T-helper 2 cell (primary cell): ENCODE measurements around the gene ZNF277.

ENCODE experiments used
- DNase-seq, 5 experiments: peaks; one replicate each; pipeline versions ENCODE4 v3.0.0 to v3.0.0-alpha.2; 2012 to 2022

The ZNF277 gene

DNA sequence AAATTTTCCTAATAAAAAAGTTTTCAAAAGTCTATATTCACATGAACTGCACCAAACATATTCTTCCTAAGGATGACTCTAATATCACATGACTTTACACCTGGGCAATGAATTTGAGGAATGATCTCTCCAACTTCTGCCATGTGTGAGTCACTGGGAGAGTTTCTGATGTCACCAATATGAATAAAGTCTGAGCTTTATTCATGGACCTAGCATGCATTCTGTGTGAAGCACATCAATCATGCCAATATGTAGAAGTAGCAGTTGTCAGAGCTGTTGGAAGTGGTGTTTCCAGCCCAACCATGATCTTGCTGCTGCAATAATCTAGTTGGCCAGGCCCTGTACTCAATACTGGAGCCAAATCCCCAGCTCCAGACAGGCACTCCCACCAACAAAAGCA is 152.0 kb downstream of the ZNF277 start:
- DNase-seq = no peak

DNA sequence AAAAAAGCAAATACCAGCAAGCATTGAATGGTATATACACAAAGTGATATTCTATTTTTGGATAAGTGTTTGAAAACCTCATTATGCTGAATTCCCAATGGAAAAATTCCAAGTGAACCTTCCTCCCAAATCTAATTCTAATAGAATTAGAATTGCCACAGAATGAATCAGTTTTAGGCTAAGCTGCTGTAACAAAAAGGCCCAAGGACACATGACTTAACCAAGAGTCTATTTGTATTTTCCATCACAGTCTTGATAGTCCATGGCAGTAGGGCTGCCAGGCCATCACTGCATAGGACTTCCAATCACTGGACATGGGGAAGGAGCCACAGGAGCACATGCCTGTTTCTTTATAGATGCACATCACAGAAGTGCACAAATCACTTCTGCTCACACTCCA is 152.6 kb downstream of the ZNF277 start:
- no peak for DNase-seq

DNA sequence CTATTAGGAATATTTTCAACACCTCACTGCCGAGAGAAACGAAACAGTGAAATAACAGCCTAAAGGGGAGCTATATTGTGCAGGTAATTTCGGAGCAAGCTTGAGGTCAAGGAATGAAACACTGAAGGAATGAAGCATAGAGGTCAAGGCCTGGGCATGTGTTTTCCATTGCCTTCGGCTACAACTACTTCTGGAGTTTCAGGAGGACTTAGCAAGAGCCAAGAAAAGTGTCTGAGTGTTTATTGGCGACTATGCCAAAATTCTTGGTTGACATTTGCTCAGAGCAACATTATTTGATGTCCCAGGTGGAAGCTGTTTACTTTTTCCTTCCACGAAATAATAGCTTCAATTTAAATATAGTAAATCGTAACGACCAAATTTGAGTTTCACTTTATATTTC is 154.2 kb downstream of the ZNF277 start:
- DNase-seq = no peak

DNA sequence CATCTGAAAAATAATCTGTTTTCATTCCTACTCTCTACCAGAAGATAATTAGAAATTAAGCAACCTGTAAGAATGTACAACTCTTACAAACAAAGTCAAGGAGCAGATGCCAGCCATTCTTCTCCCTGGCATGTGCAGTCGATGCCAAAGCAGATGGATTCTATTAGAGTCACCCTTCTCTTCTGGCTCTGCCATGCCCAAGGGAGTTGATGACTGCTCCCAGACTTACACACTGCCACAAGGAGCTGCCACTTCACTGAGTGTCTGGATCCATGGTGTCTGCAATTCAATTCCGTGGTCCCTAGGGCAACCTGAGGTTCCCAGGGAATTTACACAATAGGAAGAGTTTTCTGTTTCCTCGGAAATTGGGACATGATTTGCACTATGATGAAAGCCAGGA is 154.7 kb downstream of the ZNF277 start:
- no peak for DNase-seq

DNA sequence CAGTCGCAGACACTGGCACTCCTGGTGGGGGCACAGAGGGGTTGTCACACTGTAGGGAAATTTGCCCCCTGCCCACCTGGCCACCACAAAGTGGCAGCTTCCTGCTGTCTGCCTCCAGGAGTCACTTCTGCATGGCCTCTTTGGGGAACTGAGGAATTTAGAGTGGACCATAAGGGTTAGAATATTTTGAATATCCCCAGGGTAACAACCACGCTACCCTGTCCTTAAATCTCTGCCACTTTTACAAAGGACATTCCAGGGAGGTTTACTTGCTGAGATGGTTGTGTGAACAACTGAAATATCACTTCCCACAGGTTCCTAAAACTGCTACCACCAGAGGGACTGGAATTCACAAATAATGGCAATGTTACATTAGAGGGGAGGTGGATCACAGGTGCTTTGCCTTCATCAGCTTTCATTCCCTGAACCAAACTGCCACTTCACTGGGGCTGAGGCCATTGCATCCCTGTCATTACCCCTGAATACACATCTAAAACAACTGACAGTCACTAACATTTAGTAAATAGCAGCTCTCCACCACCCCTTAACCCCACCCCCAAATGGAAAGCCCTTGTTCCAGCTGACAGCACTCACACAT is 155.7 kb downstream of the ZNF277 start:
- DNase-seq = no peak

DNA sequence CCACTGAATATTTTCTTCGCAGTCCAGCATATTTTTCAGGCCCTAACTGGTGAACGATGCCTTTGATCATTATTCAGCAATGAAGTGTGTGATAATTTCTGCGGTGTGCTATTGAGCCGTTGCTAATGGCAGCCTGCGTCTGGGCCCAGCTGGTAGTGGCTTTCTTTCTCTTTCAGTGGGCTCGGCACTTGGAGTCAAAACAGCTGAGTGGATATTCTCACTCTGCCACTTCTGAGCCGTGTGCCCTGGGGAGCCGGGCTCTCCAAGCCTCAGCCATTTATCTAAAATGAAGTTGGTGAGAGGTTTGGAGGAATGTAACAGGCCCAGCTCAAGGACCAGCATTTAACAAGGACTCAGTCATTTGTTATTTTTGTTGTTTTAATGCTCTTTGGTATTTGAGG is 156.2 kb downstream of the ZNF277 start:
- no peak for DNase-seq

DNA sequence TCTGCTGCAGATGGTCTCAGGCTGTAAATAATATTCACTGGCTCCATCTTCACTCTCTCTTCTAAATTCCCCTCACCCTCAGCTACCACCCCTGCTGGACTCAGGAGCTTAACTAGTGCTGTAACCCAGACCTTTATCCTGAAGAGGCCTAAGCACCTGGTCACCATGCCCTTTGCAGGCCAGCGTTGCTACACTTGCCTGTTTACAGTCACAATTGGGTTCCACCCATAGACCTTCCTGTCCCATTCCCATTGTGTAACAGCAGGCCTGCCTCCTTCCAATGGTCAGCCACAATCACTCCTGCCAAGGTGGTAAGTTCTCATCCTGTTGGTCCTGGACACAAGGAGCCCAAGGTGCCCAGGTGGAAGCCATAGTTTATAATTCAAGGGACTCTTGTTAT is 157.9 kb downstream of the ZNF277 start:
- DNase-seq = no peak

DNA sequence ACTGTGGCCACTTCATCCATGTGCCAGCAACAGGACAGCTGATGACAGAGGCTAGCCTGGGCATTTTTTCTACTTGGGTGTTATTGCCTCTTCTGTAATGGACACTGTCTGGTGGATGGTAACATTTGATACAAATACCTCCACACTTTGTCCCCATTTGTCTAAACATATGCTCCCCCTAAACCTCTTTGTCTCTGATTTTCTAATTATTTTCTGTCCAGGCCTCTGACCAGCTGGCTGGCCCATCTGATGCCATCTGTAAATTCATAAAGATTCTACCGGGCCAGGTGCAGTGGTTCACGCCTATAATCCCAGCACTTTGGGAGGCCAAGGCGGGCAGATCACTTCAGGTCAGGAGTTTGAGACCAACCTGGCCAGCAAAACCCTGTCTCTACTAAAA is 159.1 kb downstream of the ZNF277 start:
- DNase-seq = no peak

DNA sequence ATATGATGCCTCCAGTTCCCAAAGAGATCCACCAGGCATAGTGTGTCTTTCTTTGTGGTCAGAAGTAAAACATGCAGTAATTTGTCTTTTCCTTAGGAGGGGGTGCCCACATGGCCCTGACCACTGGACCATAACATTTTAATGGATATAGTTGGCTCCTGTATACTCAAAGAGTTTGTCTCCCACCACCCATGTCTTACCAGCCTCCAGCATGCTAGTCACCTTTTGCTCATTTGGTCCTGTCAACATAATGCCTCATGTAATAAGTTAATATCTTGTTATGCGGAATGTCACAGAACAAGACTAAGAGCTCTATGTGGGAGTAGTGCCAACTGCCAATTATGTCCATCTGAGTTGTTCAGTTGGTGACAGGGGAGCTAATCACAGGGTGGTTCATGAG is 160.4 kb downstream of the ZNF277 start:
- DNase-seq = no peak

DNA sequence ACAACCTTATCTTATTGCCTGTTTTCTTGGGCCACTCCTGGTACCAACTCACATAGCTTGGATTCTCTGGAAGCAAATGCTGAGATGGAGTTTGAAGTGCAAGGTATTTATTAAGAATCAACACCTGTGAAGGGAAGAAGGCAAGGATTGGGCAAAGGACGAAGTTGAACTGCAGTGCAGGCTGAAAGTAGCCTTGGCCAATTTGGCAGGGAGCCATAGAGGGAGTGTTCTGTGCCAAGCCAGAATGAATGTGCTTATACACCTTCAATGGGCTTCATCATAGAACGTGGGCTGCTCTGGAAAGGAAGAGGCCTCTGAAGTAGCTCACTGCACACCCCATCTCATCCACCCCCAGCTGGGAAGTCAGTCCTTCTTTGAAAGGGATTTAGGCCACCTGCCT is 163.9 kb downstream of the ZNF277 start:
- no peak for DNase-seq

DNA sequence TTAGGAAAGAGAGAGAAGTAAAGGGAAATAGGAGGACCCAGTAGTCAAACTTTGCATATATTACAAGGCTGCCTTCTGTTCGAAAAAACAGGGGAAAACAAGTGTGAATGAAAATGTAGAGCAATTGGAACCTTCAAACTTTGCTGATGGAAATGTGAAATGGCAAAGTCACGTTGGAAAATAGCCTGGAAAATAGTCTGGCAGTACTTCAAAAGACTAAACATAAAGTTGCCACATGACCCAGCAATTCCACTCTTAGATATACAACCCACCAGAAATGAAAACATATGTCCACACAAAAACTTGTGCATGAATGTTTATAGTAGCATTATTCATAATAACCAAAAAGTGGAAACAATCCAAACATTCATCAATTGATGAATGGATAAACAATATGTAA is 165.2 kb downstream of the ZNF277 start:
- DNase-seq = no peak

DNA sequence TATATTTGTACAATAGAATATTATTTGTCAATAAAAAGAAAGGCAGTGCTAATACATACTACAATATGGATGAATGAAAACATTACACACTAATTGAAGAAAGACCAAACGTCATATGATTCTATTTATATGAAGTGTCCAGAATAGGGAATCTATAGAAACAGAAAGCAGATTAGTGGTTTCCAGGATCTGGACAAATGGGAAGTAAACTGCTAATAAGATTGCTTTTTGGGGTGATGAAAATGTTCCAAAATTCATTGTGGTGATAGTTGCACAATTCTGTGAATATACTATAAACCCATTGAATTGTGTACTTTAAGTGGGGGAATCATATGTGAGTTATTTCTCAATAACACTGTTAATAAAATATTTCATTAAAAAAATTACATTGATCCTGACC is 165.6 kb downstream of the ZNF277 start:
- DNase-seq = no peak

DNA sequence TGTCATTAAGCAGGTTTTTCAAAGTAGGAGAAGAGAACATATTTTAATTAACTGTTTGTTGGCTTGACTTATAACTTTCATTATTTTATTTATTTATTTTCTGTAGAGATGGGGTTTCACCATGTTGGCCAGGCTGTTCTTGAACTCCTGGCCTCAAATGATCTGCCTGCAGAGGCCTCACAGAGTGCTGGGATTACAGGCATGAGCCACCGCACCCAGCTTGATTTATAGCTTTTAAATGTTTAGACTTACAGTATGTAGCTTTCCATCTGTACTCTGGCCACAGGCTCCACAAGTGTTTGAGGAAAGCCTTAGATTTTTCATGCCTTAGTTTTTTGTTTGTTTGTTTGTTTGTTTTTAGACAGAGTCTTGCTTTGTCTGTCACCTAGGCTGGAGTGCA is 171.1 kb downstream of the ZNF277 start:
- DNase-seq = no peak

DNA sequence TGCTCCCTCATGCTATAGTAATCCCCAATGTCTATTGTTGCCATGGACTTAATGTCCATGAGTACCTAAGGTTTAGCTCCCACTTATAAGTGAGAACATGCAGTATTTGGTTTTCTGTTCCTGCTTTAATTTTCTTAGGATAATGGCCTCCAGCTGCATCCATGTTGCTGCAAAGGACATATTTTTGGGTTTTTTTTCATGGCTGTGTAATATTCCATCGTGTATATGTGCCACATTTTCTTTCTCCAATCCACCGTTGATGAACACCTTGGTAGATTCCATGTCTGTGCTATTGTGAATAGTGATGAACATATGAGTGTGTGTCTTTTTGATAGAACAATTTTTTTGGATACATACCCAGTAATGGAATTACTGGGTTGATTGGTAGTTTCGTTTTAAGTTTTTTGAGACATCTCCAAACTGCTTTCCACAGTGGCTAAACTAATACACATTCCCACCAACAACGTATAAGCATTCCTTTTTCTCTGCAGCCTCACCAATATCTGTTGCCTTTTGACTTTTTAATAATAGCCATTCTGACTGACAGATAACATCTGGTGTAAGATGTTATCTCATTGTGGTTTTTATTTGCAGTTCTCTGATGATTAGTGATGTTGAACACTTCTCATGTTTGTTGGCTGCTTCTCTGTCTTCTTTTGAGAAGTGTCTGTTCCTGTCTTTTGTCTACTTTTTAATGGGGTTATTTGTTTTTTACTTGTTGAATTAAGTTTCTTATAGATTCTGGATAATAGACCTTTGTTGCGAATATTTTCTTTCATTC is 175.0 kb downstream of the ZNF277 start:
- DNase-seq = peak in 1 of 5 experiments; percentile 34

DNA sequence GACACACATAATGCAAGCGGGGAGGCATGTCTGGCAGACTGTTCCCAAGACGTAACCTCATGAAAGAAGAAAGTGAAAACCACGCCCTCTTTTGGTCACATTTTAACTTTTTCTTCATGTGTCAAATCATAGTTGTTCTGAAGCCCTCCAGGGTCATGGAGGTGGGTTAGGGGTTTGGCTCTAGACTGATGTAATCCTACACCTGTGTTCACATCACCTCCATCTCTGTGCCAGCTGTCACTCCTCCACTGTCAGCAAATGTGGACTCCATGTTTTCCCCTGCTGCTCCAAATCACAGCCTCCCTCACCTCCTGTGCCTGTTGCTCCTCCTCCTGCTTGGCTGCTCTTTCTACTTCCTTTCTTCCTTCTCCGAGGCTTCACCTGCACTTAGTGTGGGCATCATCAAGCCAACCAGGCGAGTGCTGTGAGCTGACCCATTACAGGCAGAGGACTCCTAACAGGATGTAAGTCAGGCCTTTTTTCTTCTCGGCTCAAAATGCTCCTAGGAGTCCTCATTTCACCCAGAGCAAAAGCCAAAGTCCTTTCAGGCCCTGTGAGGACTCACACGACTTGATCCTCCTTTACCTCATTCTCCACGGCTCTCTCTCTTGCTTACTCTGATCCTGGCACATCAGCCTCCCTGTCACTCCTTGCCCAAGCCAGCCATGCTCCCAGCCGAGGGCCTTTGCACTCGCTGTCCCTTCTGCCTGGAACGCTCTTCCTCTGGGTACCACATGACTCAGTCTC is 177.3 kb downstream of the ZNF277 start:
- peak in 1 of 5 experiments; percentile 19 for DNase-seq

DNA sequence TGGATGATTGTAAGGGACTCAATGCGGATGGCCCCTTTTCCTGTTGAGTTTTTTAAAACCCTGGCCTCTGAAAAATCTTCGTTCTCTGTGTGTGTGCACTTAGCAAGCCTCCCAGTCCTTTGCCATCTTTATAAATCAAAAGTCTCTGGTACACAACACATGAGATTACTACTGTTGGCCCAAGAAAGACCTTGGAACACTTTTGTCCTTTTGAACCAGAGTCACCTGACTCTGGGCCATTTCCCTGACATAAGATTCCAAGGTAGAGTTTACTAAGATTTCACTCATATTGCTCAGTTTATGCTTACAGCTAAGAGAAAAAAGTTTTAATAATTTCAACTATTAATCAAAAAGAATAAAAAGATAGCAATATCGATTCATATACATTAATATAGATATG is 179.0 kb downstream of the ZNF277 start:
- DNase-seq = no peak

DNA sequence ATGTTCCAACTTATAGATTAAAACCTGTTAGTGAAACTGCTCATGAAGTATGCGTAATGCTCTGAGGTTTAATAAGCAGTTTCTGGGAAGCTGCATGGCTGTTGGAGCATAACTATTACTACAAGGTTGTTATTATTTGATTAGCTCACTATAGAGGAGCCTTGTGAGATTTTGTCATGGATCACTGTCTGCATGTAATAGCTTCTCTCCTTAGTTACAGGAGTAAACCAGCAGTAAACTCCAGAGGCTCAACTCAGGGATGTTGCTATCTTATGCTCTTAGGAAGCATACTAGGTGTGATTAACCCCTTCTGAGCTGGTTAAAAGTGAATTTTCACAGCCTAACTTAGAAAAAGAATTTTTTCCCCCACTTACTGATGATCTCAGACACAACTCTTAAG is 180.1 kb downstream of the ZNF277 start:
- DNase-seq = no peak

DNA sequence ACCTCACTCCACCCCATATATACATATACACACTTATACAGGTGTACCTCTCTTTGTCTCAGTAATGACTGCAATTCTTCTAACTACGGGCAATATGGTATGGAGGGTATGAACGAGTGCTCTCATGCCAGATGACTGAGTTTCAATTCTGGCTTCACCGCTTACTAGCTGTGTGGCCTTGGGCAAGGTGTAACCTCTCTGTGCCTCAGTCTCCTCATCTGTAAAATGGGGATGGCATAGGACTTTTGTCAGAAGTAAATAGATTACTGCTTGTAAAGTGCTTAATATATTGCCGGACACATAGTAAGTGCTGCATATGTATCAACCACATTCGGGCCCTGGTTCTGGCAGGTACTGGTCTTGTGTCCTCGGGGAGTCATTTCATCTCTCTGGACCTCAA is 183.7 kb downstream of the ZNF277 start:
- no peak for DNase-seq

DNA sequence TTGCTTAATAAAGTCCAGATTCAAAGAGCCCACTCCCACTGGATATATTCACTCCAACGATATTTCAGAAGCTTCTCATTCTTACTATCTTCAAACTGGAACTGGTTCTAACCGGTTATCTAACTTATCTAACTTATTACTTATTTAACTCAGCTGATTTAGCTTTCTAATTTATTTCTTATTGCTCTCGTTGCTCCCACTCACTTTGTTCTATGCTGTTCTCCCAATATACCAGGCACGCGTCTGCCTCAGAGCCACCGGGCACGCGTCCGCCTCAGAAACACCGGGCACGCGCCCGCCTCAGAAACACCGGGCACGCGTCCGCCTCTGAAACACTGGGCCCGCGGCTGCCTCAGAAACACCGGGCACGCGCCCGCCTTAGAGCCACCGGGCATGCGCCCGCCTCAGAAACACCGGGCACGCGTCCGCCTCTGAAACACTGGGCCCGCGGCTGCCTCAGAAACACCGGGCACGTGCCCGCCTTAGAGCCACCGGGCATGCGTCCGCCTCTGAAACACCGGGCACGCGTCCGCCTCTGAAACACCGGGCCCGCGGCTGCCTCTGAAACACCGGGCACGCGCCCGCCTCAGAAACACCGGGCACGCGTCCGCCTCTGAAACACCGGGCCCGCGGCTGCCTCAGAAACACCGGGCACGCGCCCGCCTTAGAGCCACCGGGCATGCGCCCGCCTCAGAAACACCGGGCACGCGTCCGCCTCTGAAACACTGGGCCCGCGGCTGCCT is 184.8 kb downstream of the ZNF277 start:
- peak; percentile 16 to 64 (median 38) for DNase-seq

DNA sequence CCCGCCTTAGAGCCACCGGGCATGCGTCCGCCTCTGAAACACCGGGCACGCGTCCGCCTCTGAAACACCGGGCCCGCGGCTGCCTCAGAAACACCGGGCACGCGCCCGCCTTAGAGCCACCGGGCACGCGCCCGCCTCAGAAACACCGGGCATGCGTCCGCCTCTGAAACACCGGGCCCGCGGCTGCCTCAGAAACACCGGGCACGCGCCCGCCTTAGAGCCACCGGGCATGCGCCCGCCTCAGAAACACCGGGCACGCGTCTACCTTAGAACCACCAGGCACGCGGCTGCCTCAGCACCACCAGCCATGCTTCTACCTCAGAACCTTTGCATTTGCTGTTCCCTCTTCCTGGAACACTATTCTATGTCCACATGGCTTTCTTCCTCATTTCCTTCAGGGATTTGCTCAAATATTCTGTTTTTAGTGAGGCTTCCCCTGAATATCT is 185.4 kb downstream of the ZNF277 start:
- DNase-seq = peak; percentile 32 to 76 (median 60)
